Endodermal cell (in vitro differentiated cells): Measurements from ENCODE around the gene CD93. TPM values are rescaled to one million over a fixed set of nuclear protein-coding genes. Genes with fewer than 3 reads are reported as not detected.

Experiments
- DNase-seq: peaks from one replicate; pipeline ENCODE4 v3.0.0-alpha.2; 2017
- H3K27ac ChIP-seq: 2 replicates; pipeline ENCODE4 v1.5.1; 2013; ENCODE audit warnings: mild to moderate bottlenecking, low read depth, low read length, moderate library complexity
- H3K27me3 ChIP-seq: 2 replicates; pipeline ENCODE4 v1.6.1; 2013; ENCODE audit warnings: mild to moderate bottlenecking, low read length, moderate library complexity; ENCODE audit not compliant: insufficient read depth, control insufficient read depth, poor library complexity, severe bottlenecking
- H3K36me3 ChIP-seq: 2 replicates; pipeline ENCODE4 v1.7.0; 2013; ENCODE audit warnings: mild to moderate bottlenecking, low read length, moderate library complexity; ENCODE audit not compliant: control insufficient read depth, insufficient read depth
- H3K4me1 ChIP-seq: one replicate; pipeline ENCODE4 v1.7.0; 2013; ENCODE audit warnings: low read length; ENCODE audit not compliant: control insufficient read depth, insufficient read depth
- H3K4me3 ChIP-seq: 2 replicates; pipeline ENCODE4 v1.5.1; 2013; ENCODE audit warnings: mild to moderate bottlenecking, low read length, moderate library complexity
- H3K9ac ChIP-seq: 2 replicates; pipeline ENCODE4 v1.6.1; 2013; ENCODE audit warnings: mild to moderate bottlenecking, low read length, moderate library complexity; ENCODE audit not compliant: poor library complexity, severe bottlenecking; ENCODE audit errors: extremely low read depth
- H3K9me3 ChIP-seq: 2 replicates; pipeline ENCODE4 v1.6.1; 2013; ENCODE audit warnings: mild to moderate bottlenecking, low read length, moderate library complexity; ENCODE audit not compliant: control insufficient read depth
- H3K27ac Mint-ChIP-seq: 2 replicates; pipeline ENCODE4 v1.8.0; 2020; ENCODE audit warnings: mixed read lengths
- H3K27me3 Mint-ChIP-seq: 2 replicates; pipeline ENCODE4 v1.8.0; 2021; ENCODE audit warnings: mild to moderate bottlenecking, mixed read lengths; ENCODE audit not compliant: insufficient read depth
- H3K36me3 Mint-ChIP-seq: 2 replicates; pipeline ENCODE4 v1.8.0; 2020; ENCODE audit warnings: low read depth, mixed read lengths
- H3K4me1 Mint-ChIP-seq: 2 replicates; pipeline ENCODE4 v1.8.0; 2020; ENCODE audit warnings: mixed read lengths
- H3K4me3 Mint-ChIP-seq: 2 replicates; pipeline ENCODE4 v1.8.0; 2020; ENCODE audit warnings: mild to moderate bottlenecking, moderate library complexity, mixed read lengths
- H3K9me3 Mint-ChIP-seq: 2 replicates; pipeline ENCODE4 v1.8.0; 2020; ENCODE audit warnings: mild to moderate bottlenecking, mixed read lengths
- WGBS, 2 experiments: methylation state at CpG; one replicate each; pipeline versions ENCODE4 v1.1.5 to v1.1.7; 2013; ENCODE audit warnings: missing lambda C conversion rate in 2 of 2, mixed read lengths in 1 of 2; ENCODE audit not compliant: insufficient coverage in 1 of 2, insufficient read length in 1 of 2; 5-methylcytosine and 5-hydroxymethylcytosine counted together
- total RNA-seq, 2 donors: library from RNA; stranded (reverse); fragmentation: NEBNext Ultra II Directional in 1 of 2; extraction: Animal tissue kit (Norgen Biotek cat#: 25700) in 1 of 2; gene quantifications; 2 replicates in 1 of 2; 3 replicates in 1 of 2; pipeline ENCODE4 v1.2.1, GENCODE V29; 2021
- TF ChIP-seq, protein P1 (sequence below): fragments of 200-600 bp; sonication (generic); conservative IDR thresholded peaks from 2 replicates; pipeline ENCODE4 v1.5.0; 2021; ENCODE audit warnings: antibody characterized with exemption, mild to moderate bottlenecking

Gene CD93
- total RNA-seq, 2 donors from 2014 or later, result 0.04 TPM; not detected in 1

GRCh38 chr20:23068283-23068682, 17.8 kb downstream of the CD93 start:
- Histone ChIP-seq H3K9ac (no peak overlapping the region), H3K9me3 (no peaks in the 10 kb centered on the region), H3K27ac (no peak overlapping the region), H3K36me3 (no peaks in the 10 kb centered on the region), H3K27me3 (no peaks in the 10 kb centered on the region), H3K4me3 (no peak overlapping the region), H3K4me1 (no peaks in the 10 kb centered on the region)
- WGBS, 2 experiments, result 83 to 90% methylated on average over 1 of the region's 1 CpG
- TF ChIP-seq, protein P1, sequence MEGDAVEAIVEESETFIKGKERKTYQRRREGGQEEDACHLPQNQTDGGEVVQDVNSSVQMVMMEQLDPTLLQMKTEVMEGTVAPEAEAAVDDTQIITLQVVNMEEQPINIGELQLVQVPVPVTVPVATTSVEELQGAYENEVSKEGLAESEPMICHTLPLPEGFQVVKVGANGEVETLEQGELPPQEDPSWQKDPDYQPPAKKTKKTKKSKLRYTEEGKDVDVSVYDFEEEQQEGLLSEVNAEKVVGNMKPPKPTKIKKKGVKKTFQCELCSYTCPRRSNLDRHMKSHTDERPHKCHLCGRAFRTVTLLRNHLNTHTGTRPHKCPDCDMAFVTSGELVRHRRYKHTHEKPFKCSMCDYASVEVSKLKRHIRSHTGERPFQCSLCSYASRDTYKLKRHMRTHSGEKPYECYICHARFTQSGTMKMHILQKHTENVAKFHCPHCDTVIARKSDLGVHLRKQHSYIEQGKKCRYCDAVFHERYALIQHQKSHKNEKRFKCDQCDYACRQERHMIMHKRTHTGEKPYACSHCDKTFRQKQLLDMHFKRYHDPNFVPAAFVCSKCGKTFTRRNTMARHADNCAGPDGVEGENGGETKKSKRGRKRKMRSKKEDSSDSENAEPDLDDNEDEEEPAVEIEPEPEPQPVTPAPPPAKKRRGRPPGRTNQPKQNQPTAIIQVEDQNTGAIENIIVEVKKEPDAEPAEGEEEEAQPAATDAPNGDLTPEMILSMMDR, result no peak
- peaks cover 12% of the 10 kb centered on the region for H3K4me1 Mint-ChIP-seq
- no peak overlapping the region for H3K27ac Mint-ChIP-seq
- DNase-seq, result no peak
- no peaks in the 10 kb centered on the region for H3K9me3 Mint-ChIP-seq
- H3K27me3 Mint-ChIP-seq, result no peaks in the 10 kb centered on the region
- no peak overlapping the region for H3K4me3 Mint-ChIP-seq
- no peaks in the 10 kb centered on the region for H3K36me3 Mint-ChIP-seq

DNA sequence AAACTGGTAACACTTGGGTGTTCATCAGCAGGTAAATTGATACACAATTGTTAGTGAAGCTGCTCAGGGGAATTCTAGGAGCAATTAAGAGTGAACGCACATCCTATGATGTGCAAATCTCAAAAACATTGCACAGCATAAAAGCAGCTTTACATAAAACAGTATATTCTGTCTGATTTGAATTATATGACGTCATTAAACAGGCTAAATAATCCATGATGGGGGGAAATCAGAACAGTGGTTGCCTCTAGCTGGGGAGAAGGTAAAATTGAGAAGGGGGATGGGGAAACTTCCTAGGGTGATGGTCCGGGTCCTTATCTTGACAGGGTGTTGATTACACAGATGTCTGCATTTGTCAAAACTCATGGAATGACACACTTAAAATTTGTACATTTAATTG, 19.4 kb downstream of the CD93 start:
- TF ChIP-seq, protein P1, result no peak
- no peak for DNase-seq
- Mint-ChIP-seq H3K4me3 (no peak overlapping the region), H3K36me3 (no peaks in the 10 kb centered on the region), H3K27me3 (no peaks in the 10 kb centered on the region), H3K9me3 (no peaks in the 10 kb centered on the region), H3K27ac (no peak overlapping the region), H3K4me1 (peaks cover 24% of the 10 kb centered on the region)
- Histone ChIP-seq H3K27me3 (no peaks in the 10 kb centered on the region), H3K4me3 (no peak overlapping the region), H3K4me1 (no peaks in the 10 kb centered on the region), H3K9me3 (no peaks in the 10 kb centered on the region), H3K36me3 (no peaks in the 10 kb centered on the region), H3K27ac (no peak overlapping the region), H3K9ac (no peak overlapping the region)
- WGBS, 2 experiments, result 85% methylated on average over 3 of the region's 3 CpGs; no CpG with 5 or more reads in 1 of the 2 experiments

DNA sequence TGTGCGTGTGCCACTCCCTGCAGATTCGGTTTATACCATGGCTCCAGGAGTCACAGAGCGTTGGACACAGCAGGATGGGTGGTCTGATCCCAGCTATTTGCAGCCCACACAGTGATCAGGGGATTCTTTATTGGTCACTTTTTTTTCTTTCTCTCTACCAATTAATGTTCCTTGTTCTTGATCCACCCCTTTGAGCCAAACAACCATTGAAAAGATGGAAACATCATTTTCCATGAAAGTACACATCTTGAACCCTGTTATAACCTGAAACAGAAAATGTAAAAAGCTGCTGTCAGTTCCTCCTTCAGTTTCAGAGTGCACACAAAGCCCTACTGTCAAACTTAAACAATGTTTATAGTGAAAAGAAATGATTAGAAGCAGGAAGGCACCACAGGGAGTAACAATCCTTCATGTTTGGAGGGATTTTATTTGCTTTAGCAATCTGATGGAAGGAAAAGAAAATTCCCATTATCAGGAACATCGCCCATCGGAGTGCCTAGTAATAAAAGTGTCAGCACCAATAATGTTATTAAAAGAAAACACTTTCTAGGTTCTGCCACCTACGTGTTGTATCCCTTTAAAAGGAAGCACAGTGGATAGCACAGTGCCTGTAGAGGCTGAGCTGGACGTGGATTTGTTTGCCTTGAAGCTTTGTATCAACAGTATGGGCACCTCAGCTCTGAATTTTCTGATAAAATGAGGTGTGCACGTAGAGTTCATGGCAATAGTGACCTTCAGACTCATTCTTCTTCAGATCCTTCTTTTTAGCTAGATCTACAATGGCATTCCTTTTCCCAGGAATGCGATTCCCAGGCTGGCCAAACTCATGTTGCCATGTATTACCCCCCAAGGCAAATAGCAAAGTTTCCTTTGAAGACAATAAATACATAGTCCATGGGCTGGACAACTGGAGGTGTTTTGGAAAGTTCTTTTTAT, 20.6 kb downstream of the CD93 start:
- peaks cover 29% of the 10 kb centered on the region for H3K4me1 Mint-ChIP-seq

More for the DNA sequence above, 20.6 kb downstream of the CD93 start:
- Mint-ChIP-seq H3K27me3 (no peaks in the 10 kb centered on the region), H3K4me3 (no peak overlapping the region), H3K36me3 (no peaks in the 10 kb centered on the region), H3K9me3 (no peaks in the 10 kb centered on the region), H3K27ac (no peak overlapping the region)
- H3K36me3 ChIP-seq, result no peaks in the 10 kb centered on the region
- H3K27ac ChIP-seq, result no peak overlapping the region
- no peaks in the 10 kb centered on the region for H3K27me3 ChIP-seq
- H3K4me1 ChIP-seq, result no peaks in the 10 kb centered on the region
- H3K9ac ChIP-seq, result no peak overlapping the region
- H3K9me3 ChIP-seq, result no peaks in the 10 kb centered on the region
- no peak overlapping the region for H3K4me3 ChIP-seq
- no peak for DNase-seq
- 82 to 83% methylated on average over 6 to 9 of the region's 9 CpGs for WGBS, 2 experiments
- TF ChIP-seq, protein P1, result no peak
